DND-41 (cell line): ENCODE data around the gene MYT1.

Experiments used
- ATAC-seq: fragments of 200-7000 bp; cut with Tn5 transposase; 3 replicates; pipeline ENCODE4 v1.9.1; 2021; ENCODE audit warnings: low read depth; ENCODE audit not compliant: insufficient read depth
- DNase-seq: peaks from one replicate; pipeline ENCODE4 v3.0.0-alpha.2; 2020
- H2AFZ ChIP-seq: 2 replicates; pipeline ENCODE4 v1.6.0; 2012; ENCODE audit warnings: low read depth, low read length
- H3K27ac ChIP-seq: 2 replicates; pipeline ENCODE4 v1.5.1; 2012; ENCODE audit warnings: low read length, inconsistent platforms
- H3K27me3 ChIP-seq: fragments of 200-600 bp; sonication (generic); 2 replicates; pipeline ENCODE4 v1.6.0; 2012; ENCODE audit warnings: low read length, mild to moderate bottlenecking, inconsistent platforms; ENCODE audit not compliant: insufficient read depth, poor library complexity
- H3K36me3 ChIP-seq: 2 replicates; pipeline ENCODE4 v1.5.1; 2012; ENCODE audit warnings: low read length, inconsistent platforms; ENCODE audit not compliant: insufficient read depth
- H3K4me1 ChIP-seq: 2 replicates; pipeline ENCODE4 v1.5.1; 2012; ENCODE audit warnings: mild to moderate bottlenecking, low read length; ENCODE audit not compliant: insufficient read depth
- H3K4me2 ChIP-seq: 2 replicates; pipeline ENCODE4 v1.6.0; 2012; ENCODE audit warnings: mild to moderate bottlenecking, moderate library complexity, low read length, inconsistent platforms; ENCODE audit not compliant: insufficient read depth
- H3K4me3 ChIP-seq, 2 experiments: fragments of 200-600 bp in 1 of 2; shearing (Covaris generic) in 1 of 2; 2 replicates each; pipeline ENCODE4 v1.5.1; 2012 to 2016; ENCODE audit warnings: inconsistent platforms in 2 of 2, low read length in 2 of 2, mild to moderate bottlenecking in 2 of 2, low read depth in 1 of 2, moderate library complexity in 1 of 2
- H3K79me2 ChIP-seq: 2 replicates; pipeline ENCODE4 v1.6.0; 2012; ENCODE audit warnings: low read length, inconsistent platforms; ENCODE audit not compliant: insufficient read depth
- H3K9ac ChIP-seq: 2 replicates; pipeline ENCODE4 v1.6.0; 2012; ENCODE audit warnings: low read depth, mild to moderate bottlenecking, inconsistent platforms, low read length, moderate library complexity
- H3K9me3 ChIP-seq: 2 replicates; pipeline ENCODE4 v1.5.1; 2012; ENCODE audit warnings: low read length, moderate library complexity, mild to moderate bottlenecking, inconsistent platforms; ENCODE audit not compliant: insufficient read depth, severe bottlenecking
- H4K20me1 ChIP-seq: 2 replicates; pipeline ENCODE4 v1.6.0; 2012; ENCODE audit warnings: low read length; ENCODE audit not compliant: insufficient read depth
- EZH2 ChIP-seq: IDR thresholded peaks from 3 replicates; pipeline ENCODE4 v1.6.1; 2012; ENCODE audit warnings: borderline replicate concordance, low read depth, mild to moderate bottlenecking, moderate library complexity, low read length, inconsistent platforms; ENCODE audit not compliant: severe bottlenecking
- TF ChIP-seq, protein P1 (sequence below): IDR thresholded peaks from 2 replicates; pipeline ENCODE4 v1.5.1; 2012; ENCODE audit warnings: borderline replicate concordance, low read length, moderate library complexity, mild to moderate bottlenecking; ENCODE audit not compliant: poor library complexity, severe bottlenecking; ENCODE audit errors: extremely low read depth

The MYT1 gene

DNA sequence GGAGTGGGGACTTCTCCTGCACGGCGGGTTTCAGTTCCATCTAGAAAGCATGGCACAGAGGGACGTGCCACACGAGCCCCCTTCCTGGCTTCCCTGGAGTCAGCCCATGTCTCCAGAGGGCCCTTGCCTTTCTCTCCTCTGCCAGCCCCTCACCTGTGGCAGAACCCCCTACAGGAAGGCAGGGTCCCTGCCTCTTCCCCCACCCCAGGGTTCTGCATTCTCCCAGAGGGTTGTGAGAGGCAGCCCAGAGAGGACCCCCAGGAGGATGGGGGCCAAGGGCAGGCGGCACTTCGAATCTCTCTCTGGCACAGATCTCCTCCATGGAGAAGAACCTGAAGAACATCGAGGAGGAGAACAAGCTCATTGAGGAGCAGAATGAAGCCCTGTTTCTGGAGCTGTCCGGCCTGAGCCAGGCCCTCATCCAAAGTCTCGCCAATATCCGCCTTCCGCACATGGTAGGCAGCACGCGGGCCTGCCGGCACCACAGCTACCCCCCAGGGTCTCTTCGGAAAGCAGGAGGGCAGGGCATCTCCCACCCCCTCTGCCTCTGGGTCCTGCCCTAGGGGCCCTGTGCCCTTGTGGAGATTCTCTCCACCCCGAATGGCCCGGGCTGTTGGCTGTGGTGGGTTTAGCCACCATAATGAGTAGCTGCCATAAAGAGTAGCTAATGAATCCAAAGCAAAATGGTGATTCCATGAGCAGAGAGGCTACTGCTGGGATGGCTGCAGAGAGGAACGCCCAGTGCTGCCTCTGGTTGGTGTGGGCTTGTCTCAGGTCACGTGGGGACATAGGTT is 75.4 kb downstream of the MYT1 start:
- no peak for DNase-seq

DNA sequence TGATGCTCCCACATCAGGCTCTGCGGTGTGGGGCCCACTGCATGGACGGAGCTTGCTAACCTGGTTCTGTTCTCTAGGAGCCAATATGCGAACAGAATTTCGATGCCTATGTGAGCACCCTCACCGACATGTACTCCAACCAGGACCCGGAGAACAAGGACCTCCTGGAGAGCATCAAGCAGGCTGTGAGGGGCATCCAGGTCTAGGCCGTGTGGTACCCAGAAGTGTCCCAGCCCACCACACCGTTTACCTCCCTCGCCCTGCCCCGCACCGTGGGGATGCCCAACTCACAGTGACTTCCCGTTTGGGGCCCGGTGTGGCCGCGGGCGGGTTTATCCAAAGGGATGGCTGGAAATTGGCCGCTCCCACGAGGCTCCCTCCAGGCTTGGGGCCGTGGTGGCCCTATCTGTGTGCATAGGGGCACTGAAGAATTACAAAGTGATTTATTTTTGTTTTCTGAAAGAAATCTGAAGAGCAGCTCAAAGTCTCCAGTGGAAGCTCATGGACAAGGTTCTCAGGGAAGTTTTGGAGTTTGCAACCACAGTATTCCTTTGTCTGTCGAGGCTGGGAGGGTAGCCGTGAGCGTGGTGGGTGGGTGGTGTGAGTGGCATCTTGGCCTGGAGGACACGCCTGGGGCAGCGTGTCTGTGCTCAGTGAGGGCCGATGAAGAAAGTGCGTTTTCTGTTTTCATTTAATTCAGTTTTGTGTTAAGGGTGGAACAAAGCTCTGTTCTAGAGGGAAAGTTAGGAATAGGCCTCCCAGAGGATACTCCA is 76.2 kb downstream of the MYT1 start:
- TF ChIP-seq, protein P1, sequence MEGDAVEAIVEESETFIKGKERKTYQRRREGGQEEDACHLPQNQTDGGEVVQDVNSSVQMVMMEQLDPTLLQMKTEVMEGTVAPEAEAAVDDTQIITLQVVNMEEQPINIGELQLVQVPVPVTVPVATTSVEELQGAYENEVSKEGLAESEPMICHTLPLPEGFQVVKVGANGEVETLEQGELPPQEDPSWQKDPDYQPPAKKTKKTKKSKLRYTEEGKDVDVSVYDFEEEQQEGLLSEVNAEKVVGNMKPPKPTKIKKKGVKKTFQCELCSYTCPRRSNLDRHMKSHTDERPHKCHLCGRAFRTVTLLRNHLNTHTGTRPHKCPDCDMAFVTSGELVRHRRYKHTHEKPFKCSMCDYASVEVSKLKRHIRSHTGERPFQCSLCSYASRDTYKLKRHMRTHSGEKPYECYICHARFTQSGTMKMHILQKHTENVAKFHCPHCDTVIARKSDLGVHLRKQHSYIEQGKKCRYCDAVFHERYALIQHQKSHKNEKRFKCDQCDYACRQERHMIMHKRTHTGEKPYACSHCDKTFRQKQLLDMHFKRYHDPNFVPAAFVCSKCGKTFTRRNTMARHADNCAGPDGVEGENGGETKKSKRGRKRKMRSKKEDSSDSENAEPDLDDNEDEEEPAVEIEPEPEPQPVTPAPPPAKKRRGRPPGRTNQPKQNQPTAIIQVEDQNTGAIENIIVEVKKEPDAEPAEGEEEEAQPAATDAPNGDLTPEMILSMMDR: no peak
- no peak for TF ChIP-seq EZH2
- Histone ChIP-seq H3K9ac (no peak overlapping the region), H3K79me2 (no peaks in the 10 kb centered on the region), H3K27ac (no peak overlapping the region), H3K27me3 (no peaks in the 10 kb centered on the region), H4K20me1 (peaks cover 5% of the 10 kb centered on the region; the same call in 1 of the 2 replicates), H2AFZ (no peak overlapping the region), H3K9me3 (no peaks in the 10 kb centered on the region), H3K4me3 (no peak overlapping the region), H3K36me3 (no peaks in the 10 kb centered on the region), H3K4me1 (no peaks in the 10 kb centered on the region), H3K4me2 (no peak overlapping the region)
- ATAC-seq (no peak), DNase-seq (no peak)

More for the DNA sequence above, 75.4 kb downstream of the MYT1 start:
- Histone ChIP-seq H3K4me3 (no peak overlapping the region), H3K27ac (no peak overlapping the region), H3K79me2 (no peaks in the 10 kb centered on the region), H2AFZ (no peak overlapping the region), H3K9ac (no peak overlapping the region), H3K4me2 (no peak overlapping the region), H3K4me1 (no peaks in the 10 kb centered on the region), H3K27me3 (no peaks in the 10 kb centered on the region), H3K9me3 (no peaks in the 10 kb centered on the region), H3K36me3 (no peaks in the 10 kb centered on the region), H4K20me1 (peaks cover 3% of the 10 kb centered on the region; the same call in 1 of the 2 replicates)
- TF ChIP-seq, protein P1: no peak
- no peak for TF ChIP-seq EZH2
- ATAC-seq: no peak

DNA sequence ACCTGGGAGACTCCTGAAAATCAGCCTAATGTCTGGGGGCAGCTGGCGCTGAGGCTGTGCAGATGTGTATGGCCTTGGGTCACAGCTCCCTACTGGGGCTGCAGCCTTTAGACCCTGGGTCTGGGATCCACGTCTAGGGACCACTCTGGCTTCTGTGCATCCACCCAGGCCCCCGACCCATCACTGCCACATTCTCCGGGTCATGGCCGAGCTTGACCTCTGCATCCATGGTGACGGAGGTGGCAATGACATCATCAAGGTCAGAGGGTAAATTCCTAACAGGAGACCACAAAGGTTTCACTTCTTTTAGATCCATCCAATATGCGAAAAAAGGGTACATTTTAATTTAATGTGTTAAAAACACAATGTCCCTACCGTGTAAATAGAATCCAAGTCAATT is 76.8 kb downstream of the MYT1 start:
- Histone ChIP-seq H3K27me3 (no peaks in the 10 kb centered on the region), H3K4me2 (no peak overlapping the region), H3K36me3 (no peaks in the 10 kb centered on the region), H3K27ac (no peak overlapping the region), H3K79me2 (no peaks in the 10 kb centered on the region), H3K9me3 (no peaks in the 10 kb centered on the region), H3K9ac (no peak overlapping the region), H3K4me1 (no peaks in the 10 kb centered on the region), H4K20me1 (peaks cover 5% of the 10 kb centered on the region; the same call in 1 of the 2 replicates), H2AFZ (no peak overlapping the region), H3K4me3 (no peak overlapping the region)
- ATAC-seq: no peak
- TF ChIP-seq, protein P1: no peak
- TF ChIP-seq EZH2: no peak
- DNase-seq: no peak
